ENCODE results near the gene BCAS3.

BCAS3 gene

GRCh38 chr17:61196799-61197198 lies 519.1 kb downstream of the BCAS3 start:
- DNase-seq (ENCODE audit: low read depth, low spot score) = no peak

DNA sequence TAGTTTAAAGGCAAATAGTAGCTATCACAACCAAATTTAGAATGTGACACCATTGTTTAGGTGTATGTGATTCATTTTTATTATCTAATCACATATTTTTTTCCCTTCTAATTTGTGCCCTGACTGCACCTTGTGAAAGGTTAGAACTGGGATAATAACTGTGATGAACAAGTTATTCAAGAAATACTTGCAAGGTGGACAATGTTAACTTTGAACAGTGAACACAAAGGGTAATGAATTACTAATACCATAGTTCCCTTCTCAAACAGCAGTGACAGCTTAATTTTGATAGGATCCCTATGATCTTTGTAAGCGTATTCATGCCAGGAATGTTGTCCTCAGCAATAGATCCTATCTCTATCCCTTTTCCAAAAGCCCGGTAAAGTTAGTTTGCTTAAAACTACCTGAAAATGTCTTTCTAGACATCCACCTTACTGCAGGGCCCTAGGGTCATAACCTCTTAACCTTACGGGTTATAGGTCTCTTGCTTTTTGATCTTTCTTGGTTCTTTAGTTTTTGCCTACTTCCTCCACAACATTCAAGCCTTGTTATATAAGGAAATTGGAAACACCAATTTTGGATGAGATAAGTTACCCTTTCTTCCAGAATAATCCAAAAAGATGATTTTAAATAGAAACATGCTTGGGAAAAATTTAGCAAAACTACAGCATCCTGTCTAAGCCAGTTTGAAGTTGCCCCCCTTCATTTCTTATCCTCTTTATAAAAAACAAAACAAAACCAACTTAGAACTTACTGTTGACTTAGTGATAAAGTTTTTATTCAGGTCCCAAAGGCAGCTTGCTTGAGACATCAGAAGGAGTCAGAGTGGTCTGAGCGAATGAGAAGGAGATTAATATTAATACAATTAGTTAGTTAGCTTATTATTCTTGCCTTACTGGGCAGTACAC lies 522.0 kb downstream of the BCAS3 start:
- no peak for DNase-seq (ENCODE audit: low read depth, low spot score)

- DNase-seq (ENCODE audit: low read depth, low spot score) = no peak
Observed at GRCh38 chr17:61200339-61200715, 522.7 kb downstream of the BCAS3 start.

- DNase-seq (ENCODE audit: low read depth, low spot score) = no peak
Observed at GRCh38 chr17:61201211-61201610, 523.6 kb downstream of the BCAS3 start.

DNA sequence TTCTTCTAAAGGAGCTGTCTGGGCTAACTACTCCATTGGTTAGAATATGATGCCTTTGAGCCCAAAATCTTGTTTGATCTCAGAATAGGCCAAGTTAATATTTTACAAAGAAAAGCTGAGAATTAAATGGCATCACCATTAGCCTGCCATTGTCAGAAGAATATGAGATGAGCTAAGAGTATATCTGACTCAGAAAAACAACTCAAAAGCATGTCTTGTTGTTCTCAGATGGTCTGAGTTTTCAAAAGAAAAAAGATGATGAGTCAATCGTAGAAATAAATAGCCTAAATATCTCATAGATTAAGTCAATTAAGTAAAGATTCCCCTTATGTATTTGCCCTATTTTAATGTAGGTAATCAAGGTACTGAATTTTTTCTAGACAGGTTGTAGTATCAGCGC lies 524.9 kb downstream of the BCAS3 start:
- DNase-seq (ENCODE audit: low read depth, low spot score) = no peak

DNA sequence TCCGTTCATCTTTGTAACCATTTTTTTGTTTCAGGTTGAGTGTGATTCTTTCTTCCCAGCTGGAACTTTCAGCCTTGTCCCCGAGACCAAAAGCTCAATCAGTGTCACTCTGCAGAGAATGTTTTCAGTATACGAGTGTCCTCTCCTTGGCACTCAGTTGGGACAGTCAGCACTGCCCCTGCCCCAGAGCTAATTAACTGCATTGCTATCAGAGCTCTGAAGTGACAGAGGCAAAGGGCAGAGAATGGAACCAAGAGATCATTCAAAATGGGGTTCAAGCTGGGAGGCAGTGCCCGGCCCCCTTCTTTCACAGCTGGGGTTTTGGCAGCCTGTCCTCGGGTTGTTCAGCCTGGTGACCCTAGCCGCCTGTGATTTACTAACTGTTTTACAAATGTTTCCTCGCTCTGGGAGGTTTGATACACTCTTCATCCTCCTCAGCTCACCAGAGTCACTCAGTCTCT lies 526.0 kb downstream of the BCAS3 start:
- no peak for DNase-seq (ENCODE audit: low read depth, low spot score)

DNA sequence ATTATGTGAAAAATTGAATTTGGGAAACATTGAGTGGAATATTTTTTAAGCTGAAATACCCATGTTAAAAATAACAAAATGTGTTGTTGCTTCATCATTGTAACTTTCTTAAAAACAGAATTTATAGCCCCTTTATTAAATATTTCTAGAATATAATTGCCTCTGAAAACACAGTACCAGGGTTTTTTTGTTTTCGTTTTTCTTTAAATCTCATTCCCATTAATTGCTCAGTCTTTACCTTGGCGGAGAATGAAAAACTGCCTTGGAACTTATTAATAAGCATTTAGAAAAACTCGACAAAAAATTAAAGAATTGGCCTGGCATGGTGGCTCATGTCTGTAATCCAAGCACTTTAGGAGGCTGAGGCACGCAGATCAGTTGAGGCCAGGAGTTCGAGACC lies 526.8 kb downstream of the BCAS3 start:
- DNase-seq (ENCODE audit: low read depth, low spot score) = no peak

GRCh38 chr17:61205401-61205800 lies 527.8 kb downstream of the BCAS3 start:
- DNase-seq (ENCODE audit: low read depth, low spot score) = no peak

- no peak for DNase-seq (ENCODE audit: low read depth, low spot score)
Observed at GRCh38 chr17:61205931-61206330, 528.3 kb downstream of the BCAS3 start.

GRCh38 chr17:61206922-61207321 lies 529.3 kb downstream of the BCAS3 start:
- DNase-seq (ENCODE audit: low read depth, low spot score) = no peak

GRCh38 chr17:61208301-61209105 lies 530.9 kb downstream of the BCAS3 start:
- no peak for DNase-seq (ENCODE audit: low read depth, low spot score)

- no peak for DNase-seq (ENCODE audit: low read depth, low spot score)
Observed at GRCh38 chr17:61209106-61209439, 531.4 kb downstream of the BCAS3 start.

DNA sequence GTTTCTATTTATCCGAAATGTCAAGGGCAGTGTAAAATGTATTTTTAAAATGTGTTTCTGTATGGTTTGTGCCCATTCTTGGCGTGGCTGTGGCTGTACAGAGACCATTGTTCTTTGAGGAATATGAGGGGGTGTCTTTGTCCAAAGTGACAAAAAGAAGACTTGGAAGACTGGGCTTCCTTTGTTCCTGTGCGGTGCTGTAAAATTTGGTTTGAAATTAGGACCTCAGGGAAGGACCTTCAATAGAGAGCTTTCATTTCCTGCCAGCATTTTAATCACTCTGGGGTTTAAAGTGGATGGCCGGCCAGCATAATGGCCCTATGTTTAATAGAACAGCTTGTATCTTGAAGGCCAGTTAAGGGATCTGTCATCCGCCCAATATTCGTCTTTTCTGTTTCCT lies 531.9 kb downstream of the BCAS3 start:
- no peak for DNase-seq (ENCODE audit: low read depth, low spot score)

GRCh38 chr17:61211236-61211635 lies 533.6 kb downstream of the BCAS3 start:
- no peak for DNase-seq (ENCODE audit: low read depth, low spot score)

DNA sequence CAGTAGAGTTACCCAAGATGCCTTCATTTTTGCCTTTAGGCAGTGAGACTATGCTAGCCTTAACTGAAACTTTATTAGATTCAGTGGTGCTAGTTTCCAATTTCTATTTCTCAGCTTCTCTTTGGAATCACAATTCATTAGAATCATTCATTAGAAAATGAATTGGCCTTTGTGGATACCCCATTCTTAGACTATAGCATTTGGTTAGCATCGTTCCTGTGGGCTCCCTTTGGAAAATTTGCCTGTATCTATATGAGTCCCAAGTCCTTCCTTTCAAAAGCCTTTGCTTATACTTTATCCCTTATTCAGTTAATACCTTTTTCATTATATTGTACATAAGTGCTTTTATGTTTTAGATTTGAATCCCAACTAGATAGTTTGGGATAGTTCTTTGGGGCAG lies 535.0 kb downstream of the BCAS3 start:
- no peak for DNase-seq (ENCODE audit: low read depth, low spot score)

DNA sequence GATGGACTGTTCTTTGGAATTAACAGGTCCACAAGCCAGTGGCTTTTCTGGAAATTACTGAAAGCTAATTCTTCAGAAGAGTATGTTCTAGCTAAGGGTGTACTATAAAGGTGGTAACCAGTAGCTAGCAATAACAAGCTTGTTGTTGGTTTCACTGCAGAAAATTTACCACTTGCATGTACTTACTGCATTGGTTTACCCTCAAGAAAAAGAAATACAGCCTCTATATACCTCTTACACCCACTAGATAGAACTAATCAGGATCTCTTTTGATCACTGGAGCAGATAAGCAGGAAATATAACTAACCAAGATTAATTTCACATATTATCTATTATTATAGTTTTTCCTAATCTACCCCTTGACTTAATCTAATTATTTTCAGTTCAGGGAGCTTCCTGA lies 537.1 kb downstream of the BCAS3 start:
- DNase-seq (ENCODE audit: low read depth, low spot score) = no peak

- no peak for DNase-seq (ENCODE audit: low read depth, low spot score)
Observed at GRCh38 chr17:61216066-61216465, 538.4 kb downstream of the BCAS3 start.

DNA sequence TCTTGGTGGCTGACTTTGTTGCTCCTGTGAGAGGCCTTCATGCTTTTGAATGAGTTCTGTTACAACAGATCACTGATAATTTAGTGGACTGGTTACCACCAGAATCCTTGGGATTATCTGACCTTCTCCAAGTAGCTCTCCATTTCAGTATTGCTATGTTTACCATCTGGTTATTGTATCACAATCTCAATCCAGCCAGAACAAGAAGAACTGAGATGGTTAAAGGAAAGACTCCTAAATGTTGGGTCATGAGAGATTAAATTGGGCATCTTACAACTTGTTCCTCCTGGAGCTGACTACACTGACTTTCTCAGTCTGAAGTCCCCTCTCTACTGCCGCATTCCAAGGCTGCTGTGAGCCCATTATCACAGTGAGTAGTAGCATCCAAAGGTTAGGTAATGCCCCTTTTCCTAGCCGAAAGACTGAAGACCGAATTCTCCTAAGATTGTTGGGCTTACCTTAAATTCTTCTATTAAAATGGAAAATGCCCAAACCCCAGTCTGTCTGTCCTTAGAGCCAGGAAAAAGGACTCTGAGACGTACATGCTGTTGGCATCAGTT lies 540.3 kb downstream of the BCAS3 start:
- DNase-seq (ENCODE audit: low read depth, low spot score) = no peak

DNA sequence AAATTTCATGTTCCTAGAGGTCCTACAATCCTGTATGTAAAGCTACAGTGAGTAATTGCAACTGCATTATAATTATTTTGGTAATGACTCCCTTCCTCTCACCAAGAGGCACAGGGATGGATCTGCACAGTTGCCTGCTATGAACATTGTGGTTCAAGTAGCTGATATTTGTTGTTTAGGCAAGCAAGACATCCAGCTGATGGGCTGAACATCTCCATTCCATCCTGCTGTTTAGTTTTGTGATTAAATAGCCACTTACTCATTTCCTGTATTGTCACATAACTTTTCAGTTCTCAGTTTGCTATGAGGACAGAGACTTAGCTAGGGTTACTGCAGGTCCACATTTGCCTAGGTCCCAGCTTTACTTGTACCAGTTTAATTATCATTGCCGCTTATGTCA lies 540.8 kb downstream of the BCAS3 start:
- no peak for DNase-seq (ENCODE audit: low read depth, low spot score)

DNA sequence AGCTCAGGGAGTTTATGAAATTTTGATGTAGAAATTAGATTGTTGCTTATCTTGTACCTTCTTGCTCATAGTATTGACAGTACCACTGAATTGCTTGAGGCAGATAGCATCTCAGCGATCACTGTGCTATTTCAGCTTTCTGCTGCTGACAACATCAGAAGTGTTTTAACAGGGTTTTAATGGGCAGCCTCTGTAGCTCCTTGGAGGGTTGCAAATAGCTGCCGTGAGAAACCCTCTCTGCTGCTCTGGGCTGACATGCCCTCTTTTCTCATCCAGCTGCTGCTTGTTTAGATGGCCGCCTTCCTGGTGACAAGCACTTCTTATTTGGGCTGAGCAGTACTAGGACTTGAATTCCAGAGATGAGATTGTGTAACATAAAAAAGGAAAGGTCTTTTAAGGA lies 541.8 kb downstream of the BCAS3 start:
- no peak for DNase-seq (ENCODE audit: low read depth, low spot score)

DNA sequence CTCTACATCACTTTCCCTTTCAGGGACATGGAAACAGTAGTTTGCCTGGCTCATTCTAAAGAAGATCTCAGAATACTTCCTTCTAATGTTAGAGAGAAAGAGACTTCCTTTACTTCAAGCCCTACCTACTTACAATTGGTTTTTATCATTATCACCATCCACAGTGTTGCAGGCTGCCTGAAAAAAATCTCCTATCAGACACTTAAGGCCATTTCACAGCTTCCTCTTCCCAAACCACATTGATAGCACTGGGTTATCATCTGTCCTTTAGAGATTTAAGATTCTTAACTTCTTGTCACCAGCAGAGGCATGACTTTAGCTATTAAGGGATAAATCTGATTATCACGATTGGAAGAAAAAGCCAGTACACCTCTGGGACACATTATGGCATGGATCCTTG lies 543.5 kb downstream of the BCAS3 start:
- DNase-seq (ENCODE audit: low read depth, low spot score) = no peak

DNA sequence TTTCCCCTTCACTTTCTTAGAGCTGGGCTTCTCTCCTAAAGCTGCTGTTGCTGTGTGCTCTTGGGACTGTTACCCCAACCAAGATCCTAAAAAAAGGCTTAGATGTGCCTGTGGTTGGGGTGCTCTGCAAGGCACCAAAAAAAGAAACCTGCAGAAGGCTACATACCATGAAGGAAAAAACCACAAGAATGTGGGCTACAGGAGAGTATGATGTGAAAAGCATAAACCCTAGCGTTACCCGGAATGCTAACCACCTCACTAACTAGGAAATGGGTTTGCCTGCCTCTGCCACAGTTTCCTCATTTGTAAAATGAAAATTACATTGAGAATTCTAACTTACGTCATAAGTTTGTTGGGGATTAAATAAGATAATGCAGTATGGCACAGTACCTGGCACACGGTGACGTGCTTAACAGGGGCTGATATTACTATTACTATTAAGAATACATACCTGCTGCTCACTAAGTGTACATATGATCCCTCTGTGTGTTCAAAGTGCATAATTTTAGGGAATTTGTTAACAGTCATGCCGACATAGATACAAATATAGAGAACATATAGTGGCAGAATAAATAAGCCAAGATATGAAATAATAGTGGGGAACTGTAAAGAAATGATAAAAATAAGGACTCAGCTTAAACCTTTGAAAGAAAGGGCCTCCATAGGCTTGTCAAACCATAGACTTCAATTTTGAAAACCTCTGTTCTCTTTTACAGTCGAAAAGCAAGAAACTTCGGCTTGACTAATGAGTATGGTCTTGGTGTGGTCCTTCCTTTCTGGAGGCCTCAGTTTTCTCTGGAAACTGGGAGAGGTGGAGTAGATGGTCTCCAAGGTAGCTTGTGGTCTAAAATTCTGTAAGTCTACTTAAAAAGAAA lies 544.2 kb downstream of the BCAS3 start:
- DNase-seq (ENCODE audit: low read depth, low spot score) = no peak

Data from smooth muscle cell of the brain vasculature (primary cell).